Effector memory CD4-positive, alpha-beta T cell (primary cell): Measurements from ENCODE around the gene IER3.

ENCODE experiments used
- DNase-seq, 3 donors: peaks; one replicate each; pipeline ENCODE4 v3.0.0-alpha.2; 2020
- H3K27ac ChIP-seq: 2 replicates; pipeline ENCODE4 v1.7.0; 2013; ENCODE audit warnings: mild to moderate bottlenecking, low read length, moderate library complexity; ENCODE audit not compliant: insufficient read depth, poor library complexity, severe bottlenecking
- H3K27me3 ChIP-seq: replicated peaks from 2 replicates; pipeline ENCODE4 v1.7.0; 2013; ENCODE audit warnings: mild to moderate bottlenecking, low read length; ENCODE audit not compliant: insufficient read depth, control insufficient read depth, poor library complexity, severe bottlenecking
- H3K36me3 ChIP-seq: 2 replicates; pipeline ENCODE4 v1.7.0; 2013; ENCODE audit warnings: mild to moderate bottlenecking, low read length, moderate library complexity; ENCODE audit not compliant: control insufficient read depth, insufficient read depth
- H3K4me1 ChIP-seq: 2 replicates; pipeline ENCODE4 v1.7.0; 2013; ENCODE audit warnings: low read length, mild to moderate bottlenecking; ENCODE audit not compliant: control insufficient read depth, insufficient read depth, poor library complexity, severe bottlenecking
- H3K4me3 ChIP-seq: 2 replicates; pipeline ENCODE4 v1.7.0; 2013; ENCODE audit warnings: low read length, low read depth, mild to moderate bottlenecking; ENCODE audit not compliant: insufficient read depth, poor library complexity, severe bottlenecking
- H3K9me3 ChIP-seq: 2 replicates; pipeline ENCODE4 v1.7.0; 2013; ENCODE audit warnings: mild to moderate bottlenecking, low read length, moderate library complexity; ENCODE audit not compliant: control insufficient read depth

Gene IER3

DNA sequence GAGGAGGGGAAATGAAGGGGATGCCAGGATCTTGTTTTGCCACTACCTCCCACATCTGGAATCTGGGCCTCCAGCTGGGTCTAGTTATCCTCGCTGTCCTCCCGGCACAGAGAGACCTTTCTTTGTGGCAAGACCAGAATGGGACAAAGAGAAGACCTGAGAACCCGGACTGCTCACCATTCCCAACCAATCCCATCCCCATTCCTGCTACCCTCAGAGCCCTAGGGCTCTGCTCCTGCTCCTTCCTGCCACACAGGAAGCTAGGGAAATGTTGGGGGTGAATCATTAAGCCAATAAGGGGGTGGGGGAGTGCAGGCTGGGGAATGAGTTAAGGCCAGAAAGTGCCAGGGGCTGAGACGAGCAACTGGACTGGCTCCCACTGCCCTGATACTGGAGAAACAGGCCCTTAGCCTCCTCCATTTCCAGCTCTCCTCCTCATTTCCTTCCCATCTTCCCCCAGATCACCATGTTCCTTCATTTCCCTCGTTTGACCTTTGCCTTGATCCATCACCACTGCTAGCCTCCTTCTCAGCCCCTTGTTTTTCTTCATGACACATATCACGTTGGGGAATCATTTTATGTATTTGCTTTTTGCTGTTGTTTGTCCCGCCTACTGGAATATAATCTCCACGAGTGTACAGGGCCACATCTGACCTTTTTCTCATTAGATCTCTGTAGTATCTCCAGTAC is 4.6 kb upstream of the IER3 start:
- peaks cover 3% of the 10 kb centered on the region for H3K4me1 ChIP-seq
- no peak overlapping the region for H3K27ac ChIP-seq
- H3K4me3 ChIP-seq: no peak overlapping the region

GRCh38 chr6:30747902-30748769 is 3.8 kb upstream of the IER3 start:
- no peaks in the 10 kb centered on the region for H3K9me3 ChIP-seq
- no peaks in the 10 kb centered on the region for H3K27me3 ChIP-seq
- no peak for DNase-seq
- H3K4me1 ChIP-seq: peaks cover 10% of the 10 kb centered on the region
- H3K36me3 ChIP-seq: no peaks in the 10 kb centered on the region
- no peak overlapping the region for H3K4me3 ChIP-seq
- H3K27ac ChIP-seq: no peak overlapping the region

More for the DNA sequence above, 4.6 kb upstream of the IER3 start:
- H3K9me3 ChIP-seq: no peaks in the 10 kb centered on the region
- DNase-seq: no peak
- H3K27me3 ChIP-seq: no peaks in the 10 kb centered on the region
- H3K36me3 ChIP-seq: no peaks in the 10 kb centered on the region

DNA sequence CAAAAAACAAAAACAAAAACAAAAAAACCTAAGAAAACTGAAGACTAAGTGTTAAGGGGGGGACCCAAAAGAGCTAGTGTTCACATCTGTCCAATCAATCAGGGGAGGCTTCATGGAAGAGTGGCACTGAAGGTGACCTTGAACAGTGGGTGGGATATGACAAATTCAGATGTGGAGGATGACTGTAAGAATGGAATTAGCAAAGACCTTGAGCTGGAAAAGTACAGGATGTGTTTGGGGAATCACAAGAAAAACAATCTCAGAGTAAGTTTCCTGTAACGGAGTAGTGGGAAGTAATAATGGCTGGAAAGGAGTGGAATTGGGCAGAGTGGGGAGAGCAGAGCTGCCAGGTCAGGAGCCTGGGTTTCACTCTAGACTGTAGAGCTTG is 2.9 kb upstream of the IER3 start:
- no peak overlapping the region for H3K27ac ChIP-seq
- H3K27me3 ChIP-seq: no peaks in the 10 kb centered on the region
- no peaks in the 10 kb centered on the region for H3K36me3 ChIP-seq
- no peaks in the 10 kb centered on the region for H3K9me3 ChIP-seq
- DNase-seq: no peak
- peaks cover 10% of the 10 kb centered on the region for H3K4me1 ChIP-seq
- no peak overlapping the region for H3K4me3 ChIP-seq

GRCh38 chr6:30743099-30744053 is 971 bp downstream of the IER3 start:
- Histone ChIP-seq H3K9me3 (no peaks in the 10 kb centered on the region), H3K27ac (peak overlapping the region; percentile 58), H3K4me3 (peak overlapping the region; percentile 83), H3K4me1 (peaks cover 19% of the 10 kb centered on the region), H3K27me3 (no peaks in the 10 kb centered on the region), H3K36me3 (no peaks in the 10 kb centered on the region)
- DNase-seq: peak in 1 of 3 donors; percentile 21

GRCh38 chr6:30742316-30743098 is 1.8 kb downstream of the IER3 start, which contains the start of gene FLOT1:
TSS of gene FLOT1 (minus strand) at chr6:30742687. CDS start at chr6:30742189, 498 bp downstream.
- no peaks in the 10 kb centered on the region for H3K36me3 ChIP-seq
- no peaks in the 10 kb centered on the region for H3K9me3 ChIP-seq
- H3K4me1 ChIP-seq: peaks cover 27% of the 10 kb centered on the region
- peak; percentile 73 to 88 (median 85) for DNase-seq
- no peaks in the 10 kb centered on the region for H3K27me3 ChIP-seq
- peak within 1 kb of the TSS; percentile 83 for H3K4me3 ChIP-seq
- peak within 1 kb of the TSS; percentile 58 for H3K27ac ChIP-seq

DNA sequence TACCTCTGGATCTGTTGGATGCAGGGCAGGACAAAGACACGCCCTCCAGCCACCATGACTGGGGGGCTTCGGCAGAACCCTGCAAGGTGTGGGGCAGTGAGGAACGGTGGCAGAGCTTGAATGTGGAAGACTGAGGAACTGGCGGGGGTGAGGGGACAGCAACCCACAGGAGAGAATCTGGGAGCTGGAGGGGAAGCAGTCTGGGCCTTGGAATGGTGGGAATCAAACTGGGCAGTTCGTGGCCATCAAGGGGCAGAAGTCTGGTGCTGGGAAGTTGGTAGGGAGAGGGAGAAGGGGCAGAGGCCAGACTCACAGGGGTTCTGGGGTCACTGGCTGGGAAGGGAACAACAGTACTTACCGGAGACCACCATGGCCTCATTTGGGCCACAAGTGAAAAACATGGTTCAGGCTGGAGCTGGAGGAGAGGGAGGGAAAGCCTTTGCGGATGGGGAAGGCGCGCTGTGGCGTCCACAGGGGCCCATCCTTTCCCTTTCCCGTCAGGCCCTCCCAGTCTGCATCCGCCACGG is 2.5 kb downstream of the IER3 start:
- H3K27me3 ChIP-seq: no peaks in the 10 kb centered on the region
- peak overlapping the region; percentile 83 for H3K4me3 ChIP-seq
- peak overlapping the region; percentile 58 for H3K27ac ChIP-seq
- H3K36me3 ChIP-seq: no peaks in the 10 kb centered on the region
- no peaks in the 10 kb centered on the region for H3K9me3 ChIP-seq
- peaks cover 33% of the 10 kb centered on the region for H3K4me1 ChIP-seq
- DNase-seq: no peak

- H3K4me3 ChIP-seq: peak overlapping the region; percentile 83
- no peak for DNase-seq
- no peaks in the 10 kb centered on the region for H3K36me3 ChIP-seq
- no peak overlapping the region for H3K27ac ChIP-seq
- H3K4me1 ChIP-seq: peaks cover 36% of the 10 kb centered on the region
- no peaks in the 10 kb centered on the region for H3K9me3 ChIP-seq
- no peaks in the 10 kb centered on the region for H3K27me3 ChIP-seq
These were observed 3.1 kb downstream of the IER3 start for GRCh38 chr6:30741063-30741779.

DNA sequence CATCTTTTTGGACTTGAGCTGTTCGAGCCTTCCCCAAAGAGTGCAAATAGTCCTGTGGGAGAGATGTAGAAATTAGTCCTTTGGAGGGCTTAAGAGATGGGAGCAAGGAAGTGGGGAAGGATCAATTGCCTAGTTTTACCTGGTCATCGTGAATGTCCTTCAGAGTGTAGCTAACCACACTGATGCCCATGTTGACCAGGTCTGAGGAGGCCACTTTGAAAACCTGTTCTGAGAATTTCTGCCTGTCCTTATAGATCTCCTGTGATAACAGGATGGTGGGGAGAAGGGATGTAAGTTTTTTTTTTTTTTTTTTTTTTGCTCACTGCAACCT is 3.8 kb downstream of the IER3 start:
- peaks cover 42% of the 10 kb centered on the region for H3K4me1 ChIP-seq

More for the DNA sequence above, 3.8 kb downstream of the IER3 start:
- Histone ChIP-seq H3K36me3 (no peaks in the 10 kb centered on the region), H3K9me3 (no peaks in the 10 kb centered on the region), H3K4me3 (no peak overlapping the region), H3K27ac (no peak overlapping the region), H3K27me3 (no peaks in the 10 kb centered on the region)
- DNase-seq: no peak
